ENCODE data around the gene COA1. TPM values are rescaled to one million over a fixed set of nuclear protein-coding genes. Genes with fewer than 3 reads are reported as not detected.
A peak's percentile ranks its signal among the peaks of the same experiment; 100 is the strongest.
"Not testable (repeated sequence)": the region's sequence is repeated elsewhere in the genome, so short reads cannot be mapped to it uniquely, and the experiment has no call there.

Gene COA1, protein sequence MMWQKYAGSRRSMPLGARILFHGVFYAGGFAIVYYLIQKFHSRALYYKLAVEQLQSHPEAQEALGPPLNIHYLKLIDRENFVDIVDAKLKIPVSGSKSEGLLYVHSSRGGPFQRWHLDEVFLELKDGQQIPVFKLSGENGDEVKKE
- total RNA-seq, result 102 and 116 TPM in 2 replicates
- long read RNA-seq, transcript COA1-201 (6 exons, 927 nt), result major isoform, 44 of 121 reads
- long read RNA-seq, partial matches to known transcripts, result 33 of 121 reads
- long read RNA-seq, other reads (novel, unspliced or antisense), result 38 of 121 reads

DNA sequence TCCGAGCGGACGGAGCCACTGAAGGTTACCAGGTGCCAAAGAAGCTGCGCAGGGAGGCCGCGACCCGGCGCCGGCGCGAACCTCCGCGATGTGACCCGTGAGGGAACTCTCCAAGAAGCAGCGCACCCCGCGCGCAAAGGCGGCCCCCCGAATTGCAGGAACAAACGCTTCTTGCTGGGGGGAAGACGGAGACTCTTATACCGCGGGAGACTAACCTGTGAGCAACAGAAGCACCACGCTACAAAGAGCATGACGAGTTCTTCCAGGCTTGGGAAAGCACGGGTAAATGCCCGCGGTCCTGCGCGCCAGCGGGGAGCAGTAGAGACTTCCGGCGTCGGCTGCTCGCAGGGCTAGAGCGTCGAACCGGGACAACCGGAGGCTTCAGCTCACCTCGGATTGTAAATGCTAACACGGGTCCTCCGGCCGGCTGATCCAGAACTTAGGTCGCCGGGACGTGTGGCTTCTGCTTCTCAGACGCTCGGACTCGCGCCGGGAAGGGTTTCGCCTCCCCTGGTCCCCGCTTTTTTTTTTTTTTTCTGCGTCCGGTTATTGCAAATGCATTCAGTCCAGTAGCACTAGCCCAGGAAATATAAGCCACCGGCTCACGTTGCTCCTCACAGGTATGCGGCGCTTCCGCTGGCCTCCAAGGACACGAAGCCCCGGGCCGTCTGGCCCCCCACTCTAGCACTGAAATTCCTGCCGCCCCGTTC lies at the start of gene COA1:
Gene COA1, minus strand, starts transcription at position 310 of the 710 bp plus-strand sequence. CDS start 80,909 bp downstream, outside the sequence.
- H3K4me3 Mint-ChIP-seq, result peak within 1 kb of the TSS; percentile 98
- H3K9me3 Mint-ChIP-seq, result no peaks in the 10 kb centered on the region
- TF ChIP-seq, protein P1, sequence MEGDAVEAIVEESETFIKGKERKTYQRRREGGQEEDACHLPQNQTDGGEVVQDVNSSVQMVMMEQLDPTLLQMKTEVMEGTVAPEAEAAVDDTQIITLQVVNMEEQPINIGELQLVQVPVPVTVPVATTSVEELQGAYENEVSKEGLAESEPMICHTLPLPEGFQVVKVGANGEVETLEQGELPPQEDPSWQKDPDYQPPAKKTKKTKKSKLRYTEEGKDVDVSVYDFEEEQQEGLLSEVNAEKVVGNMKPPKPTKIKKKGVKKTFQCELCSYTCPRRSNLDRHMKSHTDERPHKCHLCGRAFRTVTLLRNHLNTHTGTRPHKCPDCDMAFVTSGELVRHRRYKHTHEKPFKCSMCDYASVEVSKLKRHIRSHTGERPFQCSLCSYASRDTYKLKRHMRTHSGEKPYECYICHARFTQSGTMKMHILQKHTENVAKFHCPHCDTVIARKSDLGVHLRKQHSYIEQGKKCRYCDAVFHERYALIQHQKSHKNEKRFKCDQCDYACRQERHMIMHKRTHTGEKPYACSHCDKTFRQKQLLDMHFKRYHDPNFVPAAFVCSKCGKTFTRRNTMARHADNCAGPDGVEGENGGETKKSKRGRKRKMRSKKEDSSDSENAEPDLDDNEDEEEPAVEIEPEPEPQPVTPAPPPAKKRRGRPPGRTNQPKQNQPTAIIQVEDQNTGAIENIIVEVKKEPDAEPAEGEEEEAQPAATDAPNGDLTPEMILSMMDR (conservative IDR thresholded peaks at IDR 0.05), result peak; percentile 15
- H3K27me3 Mint-ChIP-seq (ENCODE audit: low read depth), result peaks cover 22% of the 10 kb centered on the region
- peaks cover 9% of the 10 kb centered on the region for H3K36me3 Mint-ChIP-seq (ENCODE audit: low read depth)
- peak; percentile 72 for DNase-seq (ENCODE audit: low read depth, low spot score)
- H3K4me1 Mint-ChIP-seq, result peaks cover 31% of the 10 kb centered on the region
- peak within 1 kb of the TSS; percentile 91 for H3K27ac Mint-ChIP-seq (ENCODE audit: unreplicated experiment)

DNA sequence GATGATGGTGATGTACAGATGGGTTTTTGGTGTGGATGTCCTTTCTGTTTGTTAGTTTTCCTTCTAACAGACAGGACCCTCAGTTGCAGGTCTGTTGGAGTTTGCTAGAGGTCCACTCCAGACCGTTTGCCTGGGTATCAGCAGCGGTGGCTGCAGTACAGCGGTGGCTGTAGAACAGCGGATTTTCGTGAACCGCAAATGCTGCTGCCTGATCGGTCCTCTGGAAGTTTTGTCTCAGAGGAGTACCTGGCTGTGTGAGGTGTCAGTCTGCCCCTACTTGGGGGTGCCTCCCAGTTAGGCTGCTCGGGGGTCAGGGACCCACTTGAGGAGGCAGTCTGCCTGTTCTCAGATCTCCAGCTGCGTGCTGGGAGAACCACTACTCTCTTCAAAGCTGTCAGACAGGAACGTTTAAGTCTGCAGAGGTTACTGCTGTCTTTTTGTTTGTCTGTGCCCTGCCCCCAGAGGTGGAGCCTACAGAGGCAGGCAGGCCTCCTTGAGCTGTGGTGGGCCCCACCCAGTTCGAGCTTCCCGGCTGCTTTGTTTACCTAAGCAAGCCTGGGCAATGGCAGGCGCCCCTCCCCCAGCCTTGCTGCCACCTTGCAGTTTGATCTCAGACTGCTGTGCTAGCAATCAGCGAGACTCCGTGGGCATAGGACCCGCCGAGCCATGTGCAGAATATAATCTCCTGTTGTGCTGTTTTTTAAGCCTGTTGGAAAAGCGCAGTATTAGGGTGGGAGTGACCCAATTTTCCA lies 49.1 kb upstream of the COA1 start:
- H3K27ac Mint-ChIP-seq (ENCODE audit: unreplicated experiment); DNase-seq (ENCODE audit: low read depth, low spot score); H3K4me3 Mint-ChIP-seq; H3K4me1 Mint-ChIP-seq; H3K27me3 Mint-ChIP-seq (ENCODE audit: low read depth); H3K9me3 Mint-ChIP-seq: not testable (repeated sequence)
- H3K36me3 Mint-ChIP-seq (ENCODE audit: low read depth), result peaks cover 21% of the 10 kb centered on the region

GRCh38 chr7:43775255-43775654 lies 45.9 kb upstream of the COA1 start:
- DNase-seq (ENCODE audit: low read depth, low spot score); H3K4me3 Mint-ChIP-seq; H3K9me3 Mint-ChIP-seq; H3K27me3 Mint-ChIP-seq (ENCODE audit: low read depth); H3K27ac Mint-ChIP-seq (ENCODE audit: unreplicated experiment); H3K4me1 Mint-ChIP-seq: not testable (repeated sequence)
- H3K36me3 Mint-ChIP-seq (ENCODE audit: low read depth), result peaks cover 19% of the 10 kb centered on the region

DNA sequence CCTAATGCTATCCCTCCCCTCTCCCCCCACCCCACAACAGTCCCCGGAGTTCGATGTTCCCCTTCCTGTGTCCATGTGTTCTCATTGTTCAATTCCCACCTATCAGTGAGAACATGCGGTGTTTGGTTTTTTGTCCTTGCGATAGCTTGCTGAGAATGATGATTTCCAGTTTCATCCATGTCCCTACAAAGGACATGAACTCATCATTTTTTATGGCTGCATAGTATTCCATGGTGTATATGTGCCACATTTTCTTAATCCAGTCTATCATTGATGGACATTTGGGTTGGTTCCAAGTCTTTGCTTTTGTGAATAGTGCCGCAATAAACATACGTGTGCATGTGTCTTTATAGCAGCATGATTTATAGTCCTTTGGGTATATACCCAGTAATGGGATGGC lies 43.9 kb upstream of the COA1 start:
- not testable (repeated sequence) for H3K9me3 Mint-ChIP-seq; H3K4me1 Mint-ChIP-seq; DNase-seq (ENCODE audit: low read depth, low spot score); H3K4me3 Mint-ChIP-seq; H3K27ac Mint-ChIP-seq (ENCODE audit: unreplicated experiment); H3K27me3 Mint-ChIP-seq (ENCODE audit: low read depth)
- H3K36me3 Mint-ChIP-seq (ENCODE audit: low read depth), result peaks cover 12% of the 10 kb centered on the region

DNA sequence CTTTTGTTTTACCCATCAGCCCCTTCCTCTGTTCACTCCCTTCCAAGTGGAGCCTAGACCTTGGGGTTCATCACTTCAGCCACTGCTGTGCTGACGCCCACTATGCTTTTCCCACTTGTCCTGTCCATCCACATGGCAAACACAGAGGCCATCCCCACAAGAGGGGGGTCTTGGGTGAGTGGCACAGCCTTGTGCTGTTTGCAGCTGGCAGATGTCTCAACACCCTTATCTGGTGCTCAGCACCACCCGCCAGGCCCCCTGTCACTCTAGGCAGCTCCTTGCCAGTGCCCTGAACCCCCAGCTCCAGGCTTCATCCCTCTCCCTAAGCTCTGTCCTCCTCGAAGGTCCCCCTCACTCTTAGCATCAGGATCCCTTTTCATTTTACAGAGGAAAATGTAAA lies 42.2 kb upstream of the COA1 start:
- TF ChIP-seq, protein P1 (conservative IDR thresholded peaks at IDR 0.05), result no peak
- H3K36me3 Mint-ChIP-seq (ENCODE audit: low read depth), result peaks cover 12% of the 10 kb centered on the region
- no peak for DNase-seq (ENCODE audit: low read depth, low spot score)
- peak overlapping the region; percentile 52 for H3K27ac Mint-ChIP-seq (ENCODE audit: unreplicated experiment)
- H3K27me3 Mint-ChIP-seq (ENCODE audit: low read depth), result no peaks in the 10 kb centered on the region
- no peak overlapping the region for H3K4me3 Mint-ChIP-seq
- peaks cover 2% of the 10 kb centered on the region for H3K9me3 Mint-ChIP-seq
- no peaks in the 10 kb centered on the region for H3K4me1 Mint-ChIP-seq

DNA sequence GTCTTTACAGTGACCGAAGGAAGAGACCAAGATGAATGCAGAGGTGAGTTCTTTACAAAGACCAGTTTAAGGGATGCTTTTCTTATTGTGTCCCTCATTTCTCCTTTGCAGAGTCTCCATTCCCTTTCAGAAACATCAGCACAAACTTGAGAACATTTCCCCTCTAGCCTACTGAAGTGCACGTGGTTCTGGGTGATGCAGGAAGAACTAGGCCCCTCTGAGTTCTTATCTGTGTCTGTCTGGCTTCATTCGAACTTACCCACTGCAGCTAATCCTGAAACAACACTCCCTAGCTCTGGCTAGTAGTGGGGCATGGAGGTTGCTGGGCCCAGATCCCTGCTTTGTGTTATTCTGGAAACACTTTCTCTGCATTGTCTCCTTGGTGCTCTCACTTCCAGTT lies 41.8 kb upstream of the COA1 start:
- no peak overlapping the region for H3K4me3 Mint-ChIP-seq
- no peak overlapping the region for H3K27ac Mint-ChIP-seq (ENCODE audit: unreplicated experiment)
- H3K9me3 Mint-ChIP-seq, result no peaks in the 10 kb centered on the region
- H3K27me3 Mint-ChIP-seq (ENCODE audit: low read depth), result no peaks in the 10 kb centered on the region
- peaks cover 8% of the 10 kb centered on the region for H3K36me3 Mint-ChIP-seq (ENCODE audit: low read depth)
- H3K4me1 Mint-ChIP-seq, result no peaks in the 10 kb centered on the region
- TF ChIP-seq, protein P1 (conservative IDR thresholded peaks at IDR 0.05), result no peak
- no peak for DNase-seq (ENCODE audit: low read depth, low spot score)

Measured in neural crest cell (in vitro differentiated cells).